ENCODE measurements around the gene STRBP. TPM values are rescaled to one million over a fixed set of nuclear protein-coding genes. Genes with fewer than 3 reads are reported as not detected.

Gene STRBP
- total RNA-seq, 1 donor from 2014 or later = 99.4 TPM

- H3K27ac ChIP-seq = no peak overlapping the region
Measured at GRCh38 chr9:123167474-123167873, 100.9 kb downstream of the STRBP start.

GRCh38 chr9:123165813-123166212 is 102.6 kb downstream of the STRBP start:
- Mint-ChIP-seq H3K27ac (no peak overlapping the region), H3K36me3 (peaks cover 3% of the 10 kb centered on the region), H3K27me3 (ENCODE audit: insufficient read depth, low read depth) (no peaks in the 10 kb centered on the region), H3K4me3 (no peak overlapping the region), H3K4me1 (no peaks in the 10 kb centered on the region), H3K9me3 (no peaks in the 10 kb centered on the region)
- Histone ChIP-seq H3F3A (ENCODE audit: low read depth) (no peaks in the 10 kb centered on the region), H3K79me2 (ENCODE audit: low read depth) (no peaks in the 10 kb centered on the region), H3K9me3 (ENCODE audit: low read depth) (no peaks in the 10 kb centered on the region), H3K9ac (no peak overlapping the region), H3K4me2 (no peak overlapping the region), H3K36me3 (no peaks in the 10 kb centered on the region), H3K4me1 (no peaks in the 10 kb centered on the region), H4K20me1 (ENCODE audit: low read depth) (no peaks in the 10 kb centered on the region), H2AFZ (replicated peaks) (no peak overlapping the region), H3K4me3 (no peak overlapping the region), H3K27me3 (no peaks in the 10 kb centered on the region), H3K27ac (no peak overlapping the region)
- DNase-seq (ENCODE audit: low spot score) = no peak
- TF ChIP-seq CTCF (IDR thresholded peaks at IDR 0.05) (no peak), EZH2phosphoT487 (IDR thresholded peaks at IDR 0.05) (no peak), EZH2 (IDR thresholded peaks at IDR 0.05) (no peak)

More at GRCh38 chr9:123167474-123167873, 100.9 kb downstream of the STRBP start:
- no peaks in the 10 kb centered on the region for H4K20me1 ChIP-seq (ENCODE audit: low read depth)
- no peaks in the 10 kb centered on the region for H3K9me3 ChIP-seq (ENCODE audit: low read depth)
- no peaks in the 10 kb centered on the region for H3K36me3 ChIP-seq
- TF ChIP-seq EZH2 (IDR thresholded peaks at IDR 0.05) (no peak), EZH2phosphoT487 (IDR thresholded peaks at IDR 0.05) (no peak), CTCF (IDR thresholded peaks at IDR 0.05) (no peak)
- H3K4me3 ChIP-seq = no peak overlapping the region
- no peak overlapping the region for H3K27ac Mint-ChIP-seq
- no peak overlapping the region for H3K9ac ChIP-seq
- H3K4me3 Mint-ChIP-seq = no peak overlapping the region
- no peak overlapping the region for H3K4me2 ChIP-seq
- H3K36me3 Mint-ChIP-seq = peaks cover 3% of the 10 kb centered on the region
- no peak for DNase-seq (ENCODE audit: low spot score)
- no peaks in the 10 kb centered on the region for H3K27me3 Mint-ChIP-seq (ENCODE audit: insufficient read depth, low read depth)
- H2AFZ ChIP-seq (replicated peaks) = no peak overlapping the region
- H3K27me3 ChIP-seq = no peaks in the 10 kb centered on the region
- no peaks in the 10 kb centered on the region for H3K4me1 Mint-ChIP-seq
- H3K4me1 ChIP-seq = no peaks in the 10 kb centered on the region
- H3K79me2 ChIP-seq (ENCODE audit: low read depth) = no peaks in the 10 kb centered on the region
- no peaks in the 10 kb centered on the region for H3F3A ChIP-seq (ENCODE audit: low read depth)
- no peaks in the 10 kb centered on the region for H3K9me3 Mint-ChIP-seq

- TF ChIP-seq EZH2phosphoT487 (IDR thresholded peaks at IDR 0.05) (no peak), EZH2 (IDR thresholded peaks at IDR 0.05) (no peak), CTCF (IDR thresholded peaks at IDR 0.05) (no peak)
- Mint-ChIP-seq H3K4me3 (no peak overlapping the region), H3K36me3 (peaks cover 3% of the 10 kb centered on the region), H3K4me1 (no peaks in the 10 kb centered on the region), H3K27ac (no peak overlapping the region), H3K27me3 (ENCODE audit: insufficient read depth, low read depth) (no peaks in the 10 kb centered on the region), H3K9me3 (no peaks in the 10 kb centered on the region)
- H3K27ac ChIP-seq = no peak overlapping the region
- DNase-seq (ENCODE audit: low spot score) = no peak
- H3K4me3 ChIP-seq = no peak overlapping the region
- no peak overlapping the region for H2AFZ ChIP-seq (replicated peaks)
- no peaks in the 10 kb centered on the region for H3K79me2 ChIP-seq (ENCODE audit: low read depth)
- no peaks in the 10 kb centered on the region for H3K36me3 ChIP-seq
- no peak overlapping the region for H3K9ac ChIP-seq
- no peaks in the 10 kb centered on the region for H3K27me3 ChIP-seq
- H3F3A ChIP-seq (ENCODE audit: low read depth) = no peaks in the 10 kb centered on the region
- no peaks in the 10 kb centered on the region for H3K9me3 ChIP-seq (ENCODE audit: low read depth)
- no peaks in the 10 kb centered on the region for H3K4me1 ChIP-seq
- no peaks in the 10 kb centered on the region for H4K20me1 ChIP-seq (ENCODE audit: low read depth)
- H3K4me2 ChIP-seq = no peak overlapping the region
Measured at GRCh38 chr9:123164285-123164684, 104.1 kb downstream of the STRBP start.
